Sigmoid colon (tissue), 4 donors: ENCODE measurements around the gene PRRG4.

Experiments used
- CTCF ChIP-seq, 4 experiments: fragments of 450-650 bp in 3 of 4; fragments of 200-600 bp in 1 of 4; IDR thresholded peaks; one replicate each; pipeline ENCODE4 v1.5.1; 2016 to 2019; ENCODE audit warnings: antibody characterized with exemption in 4 of 4, mild to moderate bottlenecking in 3 of 4, moderate library complexity in 2 of 4
- EP300 ChIP-seq, 4 donors: sonication (generic); formaldehyde crosslinking; IDR thresholded peaks; one replicate each; pipeline ENCODE4 v1.6.1; 2017; ENCODE audit warnings: antibody characterized with exemption in 4 of 4
- POLR2A ChIP-seq, 2 donors: fragments of 450-650 bp; IDR thresholded peaks; one replicate each; pipeline ENCODE4 v1.6.1; 2016; ENCODE audit warnings: antibody characterized with exemption in 2 of 2, mild to moderate bottlenecking in 2 of 2, moderate library complexity in 2 of 2
- POLR2AphosphoS5 ChIP-seq, 4 donors: sonication (generic); formaldehyde crosslinking; IDR thresholded peaks; one replicate each; pipeline ENCODE4 v1.6.1; 2017; ENCODE audit warnings: antibody characterized with exemption in 4 of 4

- no peak for TF ChIP-seq CTCF (IDR thresholded peaks at IDR 0.05)
- no peak for TF ChIP-seq EP300 (IDR thresholded peaks at IDR 0.05)
- TF ChIP-seq POLR2AphosphoS5 (IDR thresholded peaks at IDR 0.05): no peak
- no peak for TF ChIP-seq POLR2A (IDR thresholded peaks at IDR 0.05)
Observed at GRCh38 chr11:32858731-32859130, 29.0 kb downstream of the PRRG4 start.
